Epidermal melanocyte (primary cell): ENCODE data around the gene PDE1A.
"Not testable (repeated sequence)": the region's sequence is repeated elsewhere in the genome, so short reads cannot be mapped to it uniquely, and the experiment has no call there.

ENCODE experiments used
- DNase-seq: peaks from one replicate; pipeline ENCODE4 v3.0.0; 2011; ENCODE audit warnings: low spot score; ENCODE audit not compliant: insufficient read length

Gene PDE1A

DNA sequence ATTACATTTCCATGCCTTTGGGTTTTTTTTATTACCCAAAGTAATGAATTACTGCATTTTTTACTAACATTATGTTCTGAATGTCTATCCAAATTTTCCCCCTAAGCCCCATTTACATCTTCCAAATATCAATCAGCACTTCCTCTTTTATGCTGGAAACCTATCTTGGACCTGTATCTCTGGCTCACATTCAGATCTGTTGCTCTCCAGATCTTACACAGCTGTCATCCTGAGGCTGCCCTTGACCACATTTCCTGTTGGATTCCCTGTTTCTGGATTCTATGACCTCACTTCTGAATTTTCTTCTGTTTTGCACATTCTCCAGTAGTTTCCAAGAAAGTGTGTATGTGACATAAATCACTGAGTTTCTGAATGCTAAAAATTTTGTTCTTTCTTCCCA lies 146.7 kb downstream of the PDE1A start:
- no peak for DNase-seq

DNA sequence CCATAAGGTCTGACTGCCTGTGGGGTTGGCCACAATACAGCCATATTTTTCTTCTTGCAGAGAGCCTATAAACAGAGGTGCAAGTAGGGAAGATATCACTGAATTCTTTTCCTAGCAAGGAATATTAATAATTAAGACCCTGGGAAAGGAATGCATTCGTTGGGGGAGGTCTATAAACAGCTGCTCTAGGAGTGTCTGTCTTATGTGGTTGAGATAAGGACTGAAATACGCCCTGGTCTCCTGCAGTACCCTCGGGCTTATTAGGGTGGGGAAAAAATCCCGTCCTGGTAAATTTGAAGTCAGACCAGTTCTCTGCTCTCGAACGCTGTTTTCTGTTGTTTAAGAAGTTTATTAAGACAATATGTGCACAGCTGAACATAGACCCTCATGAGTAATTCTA lies 150.2 kb downstream of the PDE1A start:
- not testable (repeated sequence) for DNase-seq

DNA sequence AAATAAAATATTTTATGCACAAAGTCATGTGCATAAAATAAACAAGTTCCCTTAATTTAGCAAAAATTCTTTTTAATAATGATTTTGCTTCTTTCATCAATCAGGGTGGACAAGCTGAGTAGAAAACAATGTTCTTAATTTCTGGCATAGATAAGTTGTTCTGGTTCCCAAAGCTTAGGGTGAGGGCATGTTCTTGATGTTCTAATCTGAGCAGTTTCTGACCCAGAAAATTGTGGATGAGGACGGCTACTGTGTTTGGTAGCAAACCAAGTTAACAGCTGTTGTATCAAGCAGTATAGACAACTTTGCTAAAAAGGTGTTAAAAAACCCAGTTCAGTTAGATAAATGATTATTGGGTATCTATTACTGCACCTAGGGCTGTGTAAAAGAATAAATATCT lies 158.9 kb downstream of the PDE1A start:
- no peak for DNase-seq

DNA sequence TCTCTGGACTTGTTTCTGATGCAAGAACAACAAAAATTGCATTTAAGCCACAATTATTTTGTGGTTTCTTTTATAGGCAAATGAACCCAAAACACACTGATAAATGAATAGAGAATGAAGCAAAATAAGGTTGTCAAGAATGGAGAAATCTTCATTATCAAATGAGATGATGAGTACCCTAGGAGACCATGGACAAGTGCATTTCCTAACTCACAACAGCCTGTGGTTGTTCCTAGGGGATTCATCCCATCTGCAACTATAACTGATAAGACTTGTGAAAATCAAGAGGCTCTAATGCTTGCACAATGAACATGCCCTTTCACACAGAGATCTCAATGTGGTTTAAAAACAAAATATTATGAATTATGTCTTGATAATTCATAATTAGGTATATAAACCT lies 159.9 kb downstream of the PDE1A start:
- no peak for DNase-seq

DNA sequence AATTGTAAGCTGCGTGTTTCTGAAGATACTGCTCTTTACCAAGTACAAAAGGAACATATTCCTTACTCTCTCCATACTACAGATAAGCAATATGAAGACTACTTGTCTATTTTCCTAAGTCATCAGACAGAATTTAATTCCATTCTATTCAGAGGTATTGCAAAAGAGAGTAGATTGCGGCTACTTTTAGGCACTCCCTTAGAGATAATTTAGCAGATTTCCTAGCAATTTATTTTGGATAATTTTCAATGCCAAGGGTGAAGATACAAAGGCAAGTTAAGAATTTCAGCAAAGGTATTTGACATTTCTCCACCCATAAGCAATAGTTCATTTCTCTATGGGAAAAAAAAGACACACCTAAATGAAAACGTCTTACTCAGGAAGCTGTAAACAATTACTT lies 161.1 kb downstream of the PDE1A start:
- no peak for DNase-seq

- no peak for DNase-seq
Measured at GRCh38 chr2:182261860-182262387, 164.9 kb downstream of the PDE1A start.

GRCh38 chr2:182259629-182260150 lies 167.1 kb downstream of the PDE1A start:
- no peak for DNase-seq

GRCh38 chr2:182252534-182252933 lies 174.3 kb downstream of the PDE1A start:
- no peak for DNase-seq

- DNase-seq: no peak
Measured at GRCh38 chr2:182248898-182249297, 177.9 kb downstream of the PDE1A start.

GRCh38 chr2:182248362-182248761 lies 178.5 kb downstream of the PDE1A start:
- no peak for DNase-seq

DNA sequence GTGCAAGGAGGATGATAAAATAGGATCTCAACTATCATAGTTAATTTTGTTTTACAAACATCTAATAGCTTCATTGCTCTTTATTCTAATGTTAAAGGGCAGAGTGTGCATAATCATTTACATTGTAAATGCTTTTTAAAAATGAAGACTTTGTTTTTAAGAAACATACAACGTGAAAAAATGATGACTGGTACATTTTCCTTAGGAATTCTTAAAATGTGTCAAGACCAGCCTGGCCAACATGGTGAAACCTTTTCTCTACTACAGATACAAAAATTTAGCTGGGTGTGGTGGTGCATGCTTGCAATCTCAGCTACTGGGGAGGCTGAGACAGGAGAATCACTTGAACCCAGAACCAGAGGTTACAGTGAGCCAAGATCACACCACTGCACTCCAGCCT lies 179.0 kb downstream of the PDE1A start:
- no peak for DNase-seq

- no peak for DNase-seq
Measured at GRCh38 chr2:182245963-182246362, 180.9 kb downstream of the PDE1A start.

GRCh38 chr2:182242609-182243008 lies 184.2 kb downstream of the PDE1A start:
- DNase-seq: no peak

DNA sequence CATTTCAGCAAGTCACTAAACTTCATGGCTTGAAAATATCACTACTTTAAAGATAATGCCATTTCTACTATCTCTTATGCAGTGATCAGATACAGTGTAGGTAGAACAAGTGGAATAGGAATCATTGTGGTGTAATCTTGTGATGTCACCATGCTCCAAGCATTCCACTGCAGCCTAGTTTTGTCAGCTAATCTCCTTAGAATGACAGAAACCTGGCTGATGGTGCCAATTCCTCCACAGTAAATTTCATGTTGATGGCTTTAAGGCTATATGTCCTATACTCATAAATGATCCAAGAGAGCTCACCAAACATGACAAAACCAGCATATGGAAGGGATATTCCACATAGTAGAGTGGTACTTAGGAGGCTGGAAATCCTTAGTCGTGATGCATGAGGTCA lies 184.9 kb downstream of the PDE1A start:
- no peak for DNase-seq

DNA sequence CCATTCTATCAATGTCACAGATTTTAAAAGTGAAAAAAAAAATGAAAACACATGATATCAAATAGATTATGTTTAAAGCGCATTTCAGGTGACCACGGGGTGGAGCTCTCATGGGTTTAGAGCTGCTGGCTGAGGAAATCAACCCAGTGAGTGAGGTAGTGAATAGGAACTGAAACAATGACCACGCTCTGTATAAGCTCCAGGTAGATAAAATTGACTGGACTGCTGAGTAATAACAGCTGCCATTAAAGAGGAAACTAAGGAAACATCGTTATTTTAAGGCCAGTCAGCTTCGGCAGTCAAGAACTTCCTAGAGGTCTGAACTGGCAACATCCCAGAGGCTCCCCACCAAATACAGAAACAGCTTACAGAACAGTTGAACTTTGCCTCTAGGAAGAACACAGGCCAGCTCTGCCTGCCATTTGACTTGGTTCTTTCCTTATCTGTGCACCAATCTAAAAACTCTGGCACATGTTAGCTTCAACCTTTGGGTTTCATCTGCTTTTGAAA lies 185.9 kb downstream of the PDE1A start:
- DNase-seq: no peak

GRCh38 chr2:182230561-182230960 lies 196.3 kb downstream of the PDE1A start:
- DNase-seq: no peak

- DNase-seq: no peak
Measured at GRCh38 chr2:182229297-182229696, 197.5 kb downstream of the PDE1A start.

DNA sequence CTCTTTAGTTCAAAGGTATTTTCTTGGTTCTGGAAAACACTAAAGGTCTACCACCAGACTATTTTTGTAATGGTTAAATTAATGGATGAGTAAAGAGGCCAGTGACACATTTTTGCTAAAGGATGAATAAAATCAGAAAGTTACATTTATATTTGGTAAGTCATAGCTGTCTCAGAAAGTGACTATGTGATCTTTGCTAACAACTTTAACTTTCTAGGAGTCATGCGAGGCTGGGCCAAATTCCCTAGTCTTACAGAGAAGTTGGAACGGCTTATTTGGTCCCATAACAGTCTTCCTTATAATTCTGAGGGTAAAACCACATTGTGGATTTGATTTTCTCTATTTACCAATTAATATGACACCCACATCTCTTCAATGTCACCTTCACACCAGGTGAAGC lies 198.1 kb downstream of the PDE1A start:
- no peak for DNase-seq

DNA sequence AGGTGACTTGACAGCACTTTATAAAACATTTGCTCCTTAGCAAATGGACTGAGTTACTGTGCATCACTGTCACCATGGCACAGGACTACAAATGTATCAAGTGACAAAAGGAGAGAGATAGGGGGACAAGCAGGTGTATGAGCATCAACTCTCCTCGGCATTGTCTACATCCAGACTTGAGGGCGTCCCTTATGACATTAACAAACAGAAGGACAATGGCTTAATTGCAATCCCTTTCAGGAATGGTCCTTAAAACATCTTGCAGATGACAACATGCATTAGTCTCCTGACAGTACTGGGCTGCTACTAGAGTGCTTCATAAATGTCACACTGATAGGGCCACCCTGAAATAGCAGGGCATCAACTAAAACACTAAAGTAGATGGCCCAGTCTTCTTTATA lies 198.8 kb downstream of the PDE1A start:
- no peak for DNase-seq

- no peak for DNase-seq
Measured at GRCh38 chr2:182226807-182227206, 200.0 kb downstream of the PDE1A start.

DNA sequence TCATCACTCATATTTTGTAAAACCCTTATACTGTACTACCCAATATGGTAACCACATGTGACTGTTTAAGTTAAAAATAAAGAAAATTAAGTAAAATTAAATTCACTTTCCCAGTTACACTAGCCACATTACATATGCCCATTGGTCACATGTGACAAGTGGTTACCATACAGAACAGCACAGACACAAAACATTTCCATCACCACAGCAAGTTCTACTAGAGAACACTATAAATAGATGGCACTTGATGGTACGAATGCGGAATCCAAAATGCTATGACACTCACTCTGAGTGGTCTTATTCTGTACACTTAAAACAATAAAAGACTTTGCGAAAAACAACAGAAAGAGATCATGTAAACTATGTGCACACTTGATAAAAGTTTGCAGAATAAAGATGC lies 202.2 kb downstream of the PDE1A start:
- DNase-seq: no peak

- DNase-seq: no peak
Measured at GRCh38 chr2:182220998-182221397, 205.8 kb downstream of the PDE1A start.

DNA sequence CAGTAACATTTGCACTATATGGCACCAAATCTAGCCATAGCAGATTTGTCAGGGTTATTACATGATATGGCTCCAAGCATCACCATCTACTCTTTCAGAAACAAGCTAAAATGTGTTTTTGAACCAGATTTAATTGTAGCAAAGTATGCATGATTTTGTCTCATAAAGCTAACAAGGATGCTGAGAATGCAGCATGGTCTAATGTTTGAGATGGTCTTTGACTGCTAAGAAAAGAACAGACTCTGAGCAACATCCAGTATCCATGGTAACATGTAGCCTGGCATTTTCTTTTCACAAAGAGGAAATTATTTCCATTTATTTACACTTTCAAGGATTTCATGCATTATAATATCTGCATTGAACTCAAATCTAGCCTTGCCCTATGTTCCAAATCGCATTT lies 206.5 kb downstream of the PDE1A start:
- no peak for DNase-seq

DNA sequence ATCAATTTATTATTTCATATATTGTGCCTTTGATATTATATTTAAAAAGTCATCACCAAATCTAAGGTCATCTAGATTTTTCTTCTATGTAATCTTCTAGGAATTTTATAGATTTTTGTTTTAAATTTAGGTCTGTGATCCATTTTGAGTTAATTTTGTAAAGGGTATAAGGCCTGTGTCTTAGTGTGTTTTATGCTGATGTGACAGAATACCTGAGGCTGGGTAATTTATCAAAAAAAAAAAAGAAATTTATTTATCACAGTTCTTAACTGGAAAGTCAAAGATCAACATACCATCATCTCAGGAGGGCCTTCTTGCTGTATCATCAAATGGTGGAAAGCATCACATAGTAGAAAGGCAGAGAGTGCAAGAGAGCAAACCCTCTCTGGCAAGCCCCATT lies 216.2 kb downstream of the PDE1A start:
- DNase-seq: no peak
